Activated CD8-positive, alpha-beta T cell treated with anti-CD3 and anti-CD28 coated beads, Interleukin-2, amount 10 ng/mL, durations not matched to agents 7 days and 5 days (primary cell): ENCODE results near the gene CDHR4. TPM values are rescaled to one million over a fixed set of nuclear protein-coding genes. Genes with fewer than 3 reads are reported as not detected.
A peak's percentile ranks its signal among the peaks of the same experiment; 100 is the strongest.
"Not testable (repeated sequence)": the region's sequence is repeated elsewhere in the genome, so short reads cannot be mapped to it uniquely, and the experiment has no call there.

Source experiments
- ATAC-seq: fragments of 150-1000 bp; cut with Tn5 transposase; one replicate; pipeline ENCODE4 v1.10.0; 2021; ENCODE audit warnings: moderate library complexity
- CTCF ChIA-PET: fragments of 350-600 bp; sonication (Branson Sonifier 250); formaldehyde crosslinking; loops from one replicate; lab custom pipeline; 2021; ENCODE audit warnings: antibody characterized with exemption; lab: Charles Lee
- POLR2A ChIA-PET: fragments of 350-600 bp; sonication (Branson Sonifier 250); formaldehyde crosslinking; loops from one replicate; lab custom pipeline; 2021; ENCODE audit warnings: antibody characterized with exemption; lab: Charles Lee
- DNase-seq: peaks from one replicate; pipeline ENCODE4 v3.0.0-alpha.2; 2020
- H3K27ac Mint-ChIP-seq: one replicate; pipeline ENCODE4 v1.8.0; 2021; ENCODE audit warnings: mild to moderate bottlenecking, mixed read lengths
- H3K27me3 Mint-ChIP-seq: one replicate; pipeline ENCODE4 v1.8.0; 2021; ENCODE audit warnings: low read depth, mixed read lengths
- H3K36me3 Mint-ChIP-seq: one replicate; pipeline ENCODE4 v1.8.0; 2021; ENCODE audit warnings: low read depth, mixed read lengths
- H3K4me1 Mint-ChIP-seq: one replicate; pipeline ENCODE4 v1.8.0; 2021; ENCODE audit warnings: low read depth, mixed read lengths
- H3K4me3 Mint-ChIP-seq: one replicate; pipeline ENCODE4 v1.8.0; 2021; ENCODE audit warnings: mild to moderate bottlenecking, mixed read lengths
- H3K9me3 Mint-ChIP-seq: one replicate; pipeline ENCODE4 v1.8.0; 2022; ENCODE audit warnings: mixed read lengths; ENCODE audit not compliant: insufficient read depth
- total RNA-seq, 2 experiments: library from RNA; stranded (reverse); gene quantifications; one replicate each; pipeline ENCODE4 v1.2.3, GENCODE V29; 2021

The CDHR4 gene
- total RNA-seq, 2 experiments from 2014 or later, result not detected

- peaks cover 3% of the 10 kb centered on the region for H3K27me3 Mint-ChIP-seq
- peaks cover 18% of the 10 kb centered on the region for H3K4me1 Mint-ChIP-seq
- H3K36me3 Mint-ChIP-seq, result no peaks in the 10 kb centered on the region
- H3K9me3 Mint-ChIP-seq, result no peaks in the 10 kb centered on the region
- ATAC-seq, result no peak
- no peak for DNase-seq
- no peak overlapping the region for H3K4me3 Mint-ChIP-seq
- POLR2A ChIA-PET, result no interaction called here
- CTCF ChIA-PET, result interaction anchor here (2.3 kb wide), 1 partner anchor 11 kb away, joined by 7 read pairs; no protein-coding TSS in a partner anchor
- no peak overlapping the region for H3K27ac Mint-ChIP-seq
Observed at GRCh38 chr3:49790626-49791411, 8.9 kb downstream of the CDHR4 start.

- ChIA-PET POLR2A (no interaction called here), CTCF (interaction anchor here (3.4 to 3.8 kb wide), 2 partner anchors 14 to 52 kb away, joined by 14 to 38 read pairs; partner anchors contain the start of gene INKA1)
- Mint-ChIP-seq H3K4me1 (peaks cover 31% of the 10 kb centered on the region), H3K36me3 (peaks cover 11% of the 10 kb centered on the region), H3K4me3 (no peak overlapping the region), H3K27me3 (peaks cover 3% of the 10 kb centered on the region), H3K9me3 (no peaks in the 10 kb centered on the region), H3K27ac (no peak overlapping the region)
- ATAC-seq, result no peak
- no peak for DNase-seq
Observed at GRCh38 chr3:49788056-49788455, 11.6 kb downstream of the CDHR4 start.

- no peaks in the 10 kb centered on the region for H3K9me3 Mint-ChIP-seq
- ChIA-PET POLR2A (interaction anchor here (1.0 to 2.7 kb wide), 2 partner anchors 17 to 52 kb away, joined by 4 to 23 read pairs; partner anchors contain the start of gene INKA1), CTCF (interaction anchor here (0.6 to 3.8 kb wide), 4 partner anchors 15 to 247 kb away, joined by 3 to 38 read pairs (median 10); partner anchors contain the start of genes AMIGO3 and INKA1)
- no peak overlapping the region for H3K27ac Mint-ChIP-seq
- H3K4me3 Mint-ChIP-seq, result no peak overlapping the region
- peaks cover 11% of the 10 kb centered on the region for H3K36me3 Mint-ChIP-seq
- ATAC-seq (no peak), DNase-seq (no peak)
- H3K27me3 Mint-ChIP-seq, result peaks cover 3% of the 10 kb centered on the region
- H3K4me1 Mint-ChIP-seq, result peaks cover 31% of the 10 kb centered on the region
Observed at GRCh38 chr3:49787536-49787935, 12.1 kb downstream of the CDHR4 start.

GRCh38 chr3:49787182-49787464, 12.6 kb downstream of the CDHR4 start:
- CTCF ChIA-PET, result interaction anchor here (0.6 to 3.8 kb wide), 4 partner anchors 15 to 247 kb away, joined by 3 to 38 read pairs (median 10); partner anchors contain the start of genes AMIGO3 and INKA1
- H3K4me1 Mint-ChIP-seq, result peaks cover 31% of the 10 kb centered on the region
- peaks cover 3% of the 10 kb centered on the region for H3K27me3 Mint-ChIP-seq
- H3K9me3 Mint-ChIP-seq, result no peaks in the 10 kb centered on the region
- ATAC-seq (no peak), DNase-seq (no peak)
- H3K27ac Mint-ChIP-seq, result peak overlapping the region; percentile 97
- peaks cover 13% of the 10 kb centered on the region for H3K36me3 Mint-ChIP-seq
- POLR2A ChIA-PET, result interaction anchor here (1.0 to 2.7 kb wide), 2 partner anchors 18 to 52 kb away, joined by 4 to 23 read pairs; partner anchors contain the start of gene INKA1
- peak overlapping the region; percentile 86 for H3K4me3 Mint-ChIP-seq

GRCh38 chr3:49786357-49787181, 13.1 kb downstream of the CDHR4 start, which contains the start of gene IP6K1:
Gene IP6K1 (minus strand): TSS chr3:49786542. CDS start chr3:49748040, 38,502 bp downstream.
- ChIA-PET POLR2A (interaction anchor here (0.6 to 2.7 kb wide), 10 partner anchors 8 to 693 kb away, joined by 3 to 23 read pairs (median 4); partner anchors contain the start of genes AMIGO3, CDHR4, GMPPB and INKA1), CTCF (interaction anchor here (0.9 to 3.8 kb wide), 6 partner anchors 16 to 85 kb away, joined by 3 to 38 read pairs (median 6); partner anchors contain the start of genes AMIGO3, INKA1 and UBA7)
- Mint-ChIP-seq H3K4me3 (peak within 1 kb of the TSS; percentile 86), H3K9me3 (no peaks in the 10 kb centered on the region), H3K4me1 (peaks cover 31% of the 10 kb centered on the region), H3K36me3 (peaks cover 14% of the 10 kb centered on the region), H3K27me3 (peaks cover 3% of the 10 kb centered on the region), H3K27ac (peak within 1 kb of the TSS; percentile 97)
- DNase-seq, result peak; percentile 100
- ATAC-seq, result peak; percentile 99

- DNase-seq (peak; percentile 55), ATAC-seq (peak; percentile 63)
- POLR2A ChIA-PET, result interaction anchor here (0.6 to 2.7 kb wide), 10 partner anchors 8 to 692 kb away, joined by 3 to 23 read pairs (median 3); partner anchors contain the start of genes AMIGO3, CDHR4, GMPPB and INKA1
Observed at GRCh38 chr3:49785565-49786356, 13.9 kb downstream of the CDHR4 start.

GRCh38 chr3:49782277-49782676, 17.4 kb downstream of the CDHR4 start:
- ATAC-seq, H3K27ac Mint-ChIP-seq, H3K27me3 Mint-ChIP-seq, H3K4me3 Mint-ChIP-seq, CTCF ChIA-PET, H3K9me3 Mint-ChIP-seq, DNase-seq: not testable (repeated sequence)
- peaks cover 33% of the 10 kb centered on the region for H3K4me1 Mint-ChIP-seq
- H3K36me3 Mint-ChIP-seq, result peaks cover 28% of the 10 kb centered on the region
- POLR2A ChIA-PET, result interaction anchor here (0.7 to 1.1 kb wide), 2 partner anchors 11 to 37 kb away, joined by 3 to 5 read pairs; no protein-coding TSS in a partner anchor

More at GRCh38 chr3:49785565-49786356, 13.9 kb downstream of the CDHR4 start:
- H3K27me3 Mint-ChIP-seq, result no peaks in the 10 kb centered on the region
- peaks cover 34% of the 10 kb centered on the region for H3K4me1 Mint-ChIP-seq
- CTCF ChIA-PET, result interaction anchor here (0.9 to 3.8 kb wide), 6 partner anchors 17 to 84 kb away, joined by 3 to 38 read pairs (median 6); partner anchors contain the start of genes AMIGO3, INKA1 and UBA7
- no peaks in the 10 kb centered on the region for H3K9me3 Mint-ChIP-seq
- peaks cover 20% of the 10 kb centered on the region for H3K36me3 Mint-ChIP-seq
- H3K27ac Mint-ChIP-seq, result peak overlapping the region; percentile 81
- peak overlapping the region; percentile 86 for H3K4me3 Mint-ChIP-seq

GRCh38 chr3:49781415-49782199, 18.1 kb downstream of the CDHR4 start:
- ChIA-PET POLR2A (interaction anchor here (0.7 kb wide), 1 partner anchor 11 kb away, joined by 5 read pairs; no protein-coding TSS in a partner anchor), CTCF (interaction anchor here (0.7 kb wide), 1 partner anchor 21 kb away, joined by 3 read pairs; no protein-coding TSS in a partner anchor)
- Mint-ChIP-seq H3K4me3 (no peak overlapping the region), H3K9me3 (no peaks in the 10 kb centered on the region), H3K27me3 (no peaks in the 10 kb centered on the region), H3K36me3 (peaks cover 32% of the 10 kb centered on the region), H3K4me1 (peaks cover 27% of the 10 kb centered on the region), H3K27ac (no peak overlapping the region)
- no peak for DNase-seq
- ATAC-seq, result no peak

GRCh38 chr3:49780975-49781365, 18.7 kb downstream of the CDHR4 start:
- H3K4me3 Mint-ChIP-seq, H3K9me3 Mint-ChIP-seq, H3K27ac Mint-ChIP-seq, H3K27me3 Mint-ChIP-seq, DNase-seq, POLR2A ChIA-PET, ATAC-seq: not testable (repeated sequence)
- Mint-ChIP-seq H3K36me3 (peaks cover 33% of the 10 kb centered on the region), H3K4me1 (peaks cover 26% of the 10 kb centered on the region)
- CTCF ChIA-PET, result interaction anchor here (0.7 kb wide), 1 partner anchor 21 kb away, joined by 3 read pairs; no protein-coding TSS in a partner anchor
